Ascending aorta (tissue), 2 donors: ENCODE data around the gene CTU1. TPM values are rescaled to one million over a fixed set of nuclear protein-coding genes. Genes with fewer than 3 reads are reported as not detected.

Source experiments
- DNase-seq, 2 donors: peaks; one replicate each; pipeline ENCODE4 v3.0.0-alpha.2; 2019; ENCODE audit warnings: low spot score in 2 of 2
- H3K27ac ChIP-seq, 2 donors: fragments of 200-600 bp; sonication (generic); one replicate each; pipeline ENCODE4 v1.5.1; 2016 to 2017; ENCODE audit warnings: mild to moderate bottlenecking in 1 of 2
- H3K27me3 ChIP-seq: fragments of 200-600 bp; sonication (generic); one replicate; pipeline ENCODE4 v1.5.1; 2017
- H3K36me3 ChIP-seq, 2 donors: fragments of 200-600 bp; sonication (generic); one replicate each; pipeline ENCODE4 v1.5.1; 2016
- H3K4me1 ChIP-seq, 2 donors: fragments of 200-600 bp; sonication (generic); one replicate each; pipeline ENCODE4 v1.5.1; 2016 to 2017; ENCODE audit warnings: mild to moderate bottlenecking in 1 of 2
- H3K4me3 ChIP-seq, 2 donors: fragments of 200-600 bp; sonication (generic); one replicate each; pipeline ENCODE4 v1.5.1; 2016 to 2017; ENCODE audit warnings: mild to moderate bottlenecking in 1 of 2
- H3K9me3 ChIP-seq, 2 donors: fragments of 200-600 bp; sonication (generic); one replicate each; pipeline ENCODE4 v1.5.1; 2016
- CTCF ChIP-seq, 3 experiments: fragments of 200-600 bp in 2 of 3; fragments of 450-650 bp in 1 of 3; sonication (generic) in 2 of 3; IDR thresholded peaks; one replicate each; pipeline ENCODE4 v1.5.1; 2016 to 2019; ENCODE audit warnings: antibody characterized with exemption in 3 of 3, mild to moderate bottlenecking in 1 of 3, moderate library complexity in 1 of 3
- intact Hi-C: fragments of 100-400 bp; cut with DNase I; formaldehyde crosslinking; loops from one replicate; pipeline ENCODE4 v1.15.1; 2023
- total RNA-seq: library from RNA; depleted of rRNA; stranded (reverse); fragments of >200 nt; gene quantifications from one replicate; pipeline ENCODE4 v1.1.0, GENCODE V29; 2016

CTU1 gene
- total RNA-seq, 1 donor from 2014 or later, result 8.9 TPM

DNA sequence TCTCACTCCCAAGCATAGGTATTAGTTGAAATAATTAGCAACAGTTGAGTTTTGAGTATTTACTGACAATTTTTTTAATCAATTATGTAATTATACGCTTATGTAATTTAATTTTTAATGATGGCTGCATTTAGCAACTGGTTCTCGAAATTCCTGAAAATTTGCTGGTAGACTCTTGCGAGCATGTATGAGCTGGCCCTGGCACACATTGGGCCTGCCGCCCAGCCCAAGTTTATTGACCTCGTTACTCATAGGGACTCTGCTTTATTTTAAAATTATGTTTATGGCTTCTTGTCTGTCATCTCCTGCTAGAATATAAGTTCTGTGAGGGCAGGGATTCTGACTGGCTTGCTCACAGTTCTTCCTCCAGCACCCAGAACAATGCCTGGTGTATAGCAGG, 32.2 kb downstream of the CTU1 start:
- Histone ChIP-seq H3K27me3 (no peaks in the 10 kb centered on the region), H3K36me3 (no peaks in the 10 kb centered on the region), H3K27ac (no peak overlapping the region), H3K4me3 (no peak overlapping the region), H3K4me1 (no peaks in the 10 kb centered on the region), H3K9me3 (peaks cover 0 to 16% of the 10 kb centered on the region in 2 donors)
- no peak for DNase-seq
- no peak for TF ChIP-seq CTCF (IDR thresholded peaks at IDR 0.05)
- intact Hi-C loops, result no loop called here

GRCh38 chr19:51071095-51071405, 37.2 kb downstream of the CTU1 start:
- intact Hi-C loops, result no loop called here
- Histone ChIP-seq H3K36me3 (no peaks in the 10 kb centered on the region), H3K9me3 (peaks cover 0 to 16% of the 10 kb centered on the region in 2 donors), H3K4me3 (no peak overlapping the region), H3K27me3 (no peaks in the 10 kb centered on the region), H3K4me1 (no peaks in the 10 kb centered on the region), H3K27ac (no peak overlapping the region)
- DNase-seq, result no peak
- TF ChIP-seq CTCF (IDR thresholded peaks at IDR 0.05), result no peak

- no peaks in the 10 kb centered on the region for H3K27me3 ChIP-seq
- intact Hi-C loops, result no loop called here
- no peaks in the 10 kb centered on the region for H3K4me1 ChIP-seq
- H3K36me3 ChIP-seq, result no peaks in the 10 kb centered on the region
- H3K9me3 ChIP-seq, result peaks cover 0 to 16% of the 10 kb centered on the region in 2 donors
- no peak for TF ChIP-seq CTCF (IDR thresholded peaks at IDR 0.05)
- DNase-seq, result no peak
- H3K27ac ChIP-seq, result no peak overlapping the region
- H3K4me3 ChIP-seq, result no peak overlapping the region
These were observed 37.7 kb downstream of the CTU1 start for GRCh38 chr19:51070334-51071094.

- Histone ChIP-seq H3K36me3 (no peaks in the 10 kb centered on the region), H3K9me3 (no peaks in the 10 kb centered on the region), H3K27me3 (no peaks in the 10 kb centered on the region), H3K27ac (no peak overlapping the region), H3K4me1 (no peaks in the 10 kb centered on the region), H3K4me3 (no peak overlapping the region)
- no peak for TF ChIP-seq CTCF (IDR thresholded peaks at IDR 0.05)
- DNase-seq, result no peak
- intact Hi-C loops, result no loop called here
These were observed 41.6 kb downstream of the CTU1 start for GRCh38 chr19:51066393-51067186.

- Histone ChIP-seq H3K27me3 (no peaks in the 10 kb centered on the region), H3K4me3 (no peak overlapping the region), H3K4me1 (no peaks in the 10 kb centered on the region), H3K27ac (no peak overlapping the region), H3K9me3 (no peaks in the 10 kb centered on the region), H3K36me3 (no peaks in the 10 kb centered on the region)
- TF ChIP-seq CTCF (IDR thresholded peaks at IDR 0.05), result no peak
- no peak for DNase-seq
- intact Hi-C loops, result no loop called here
These were observed 42.8 kb downstream of the CTU1 start for GRCh38 chr19:51065221-51065960.
